22Rv1 (cell line): Measurements from ENCODE around the gene KIF1A.

ENCODE experiments used
- H3K27ac ChIP-seq: fragments of 450-650 bp; 2 replicates; pipeline ENCODE4 v1.5.1; 2017
- CTCF ChIP-seq: fragments of 450-650 bp; IDR thresholded peaks from 2 replicates; pipeline ENCODE4 v1.5.1; 2017; ENCODE audit warnings: mild to moderate bottlenecking
- ZFX ChIP-seq: fragments of 450-650 bp; IDR thresholded peaks from 2 replicates; pipeline ENCODE4 v1.6.1; 2017; ENCODE audit warnings: antibody characterized with exemption, borderline replicate concordance

Gene KIF1A

GRCh38 chr2:240722796-240723735 lies 97.0 kb downstream of the KIF1A start:
- H3K27ac ChIP-seq, result no peak overlapping the region
- TF ChIP-seq ZFX, result no peak
- no peak for TF ChIP-seq CTCF

GRCh38 chr2:240722376-240722775 lies 97.6 kb downstream of the KIF1A start:
- H3K27ac ChIP-seq, result no peak overlapping the region
- TF ChIP-seq ZFX, result no peak
- no peak for TF ChIP-seq CTCF

GRCh38 chr2:240721596-240722180 lies 98.3 kb downstream of the KIF1A start:
- no peak overlapping the region for H3K27ac ChIP-seq
- no peak for TF ChIP-seq ZFX
- TF ChIP-seq CTCF, result no peak

GRCh38 chr2:240720686-240721595 lies 99.1 kb downstream of the KIF1A start:
- TF ChIP-seq CTCF (no peak), ZFX (no peak)
- H3K27ac ChIP-seq, result no peak overlapping the region

- TF ChIP-seq ZFX (no peak), CTCF (no peak)
Observed at GRCh38 chr2:240719676-240720545, 100.1 kb downstream of the KIF1A start.

GRCh38 chr2:240718896-240719490 lies 101.0 kb downstream of the KIF1A start:
- no peak overlapping the region for H3K27ac ChIP-seq
- TF ChIP-seq ZFX (no peak), CTCF (no peak)

More at GRCh38 chr2:240719676-240720545, 100.1 kb downstream of the KIF1A start:
- H3K27ac ChIP-seq, result no peak overlapping the region
